ELR (cell line): ENCODE measurements around the gene APEH.

ENCODE experiments used
- DNase-seq: peaks from one replicate; pipeline ENCODE4 v3.0.0-alpha.2; 2015; ENCODE audit warnings: low read depth

The APEH gene

DNA sequence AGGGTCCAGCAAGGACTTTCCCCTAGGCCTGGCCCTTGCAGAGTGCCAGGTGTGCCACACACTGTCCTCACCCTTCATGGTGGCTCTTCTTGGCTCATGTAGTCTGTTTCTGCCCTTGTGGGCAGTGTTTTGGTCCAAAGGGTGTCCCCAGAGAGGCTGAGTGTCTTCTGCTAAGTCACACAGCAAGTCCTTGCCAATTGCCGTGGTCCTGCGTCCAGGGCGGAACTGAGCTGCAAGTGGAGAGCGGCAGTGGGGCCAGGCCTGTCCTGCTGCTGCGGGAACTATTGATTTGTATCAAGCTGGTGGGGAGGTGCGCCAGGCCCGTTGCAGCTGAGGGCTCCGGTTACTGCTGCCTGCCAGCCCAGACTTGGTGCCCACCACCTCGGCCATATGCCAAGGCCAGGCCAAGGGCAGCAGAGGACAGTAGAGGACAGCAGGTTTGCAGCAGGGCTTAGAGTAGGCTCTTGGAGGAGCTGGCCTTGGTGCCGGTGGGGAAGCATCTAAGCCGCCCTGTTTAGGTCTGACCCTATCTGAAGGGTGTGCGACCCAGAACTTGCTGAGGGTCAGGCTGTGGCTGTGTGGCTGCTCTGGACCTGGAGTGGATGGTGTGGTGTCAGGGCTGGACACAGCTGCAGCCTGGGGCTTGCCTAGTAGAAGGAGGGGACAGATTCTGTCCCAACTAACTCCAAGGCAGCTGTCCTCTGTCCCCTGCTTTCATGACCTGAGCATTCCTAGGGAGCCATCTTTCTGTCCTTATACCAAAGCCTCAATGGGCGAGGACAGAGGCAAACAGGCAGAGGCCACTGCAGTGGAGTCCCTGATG is 40.8 kb downstream of the APEH start:
- no peak for DNase-seq

DNA sequence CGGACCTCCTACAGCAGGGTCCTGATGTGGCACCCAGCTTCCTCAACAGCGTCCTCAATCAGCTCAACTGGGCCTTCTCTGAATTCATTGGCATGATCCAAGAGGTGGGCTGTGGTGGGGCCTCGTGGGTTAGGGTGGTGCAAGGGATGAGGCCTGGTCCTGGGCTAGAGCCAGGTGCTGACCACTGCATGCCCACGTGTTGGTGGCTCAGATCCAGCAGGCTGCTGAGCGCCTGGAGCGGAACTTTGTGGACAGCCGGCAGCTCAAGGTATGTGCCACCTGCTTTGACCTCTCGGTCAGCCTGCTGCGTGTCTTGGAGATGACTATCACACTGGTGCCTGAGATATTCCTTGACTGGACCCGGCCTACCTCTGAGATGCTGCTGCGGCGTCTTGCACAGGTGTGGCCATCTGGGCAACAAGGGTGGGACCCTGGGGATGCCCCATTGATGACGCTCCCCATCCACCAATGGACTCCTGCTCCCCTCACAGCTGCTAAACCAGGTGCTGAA is 41.5 kb downstream of the APEH start:
- DNase-seq, result no peak

DNA sequence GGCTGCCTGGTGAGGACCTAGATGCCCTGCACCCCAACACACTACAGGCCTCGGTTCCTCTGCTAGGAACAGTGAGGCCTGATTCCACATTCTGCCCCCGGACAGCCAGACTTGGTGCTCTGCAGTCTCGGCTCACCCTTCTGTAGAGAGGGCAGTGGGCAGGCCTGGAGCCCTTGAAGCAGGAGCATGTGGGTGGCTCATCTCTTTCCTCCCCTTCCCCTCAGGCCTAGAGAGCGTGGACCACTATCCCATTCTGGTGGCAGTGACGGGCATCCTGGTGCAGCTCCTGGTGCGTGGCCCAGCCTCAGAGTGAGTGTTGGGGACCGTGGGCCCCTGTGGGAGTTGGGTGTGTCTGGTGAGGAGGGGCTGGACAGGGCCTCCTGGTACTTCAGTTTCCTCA is 42.0 kb downstream of the APEH start:
- DNase-seq, result no peak

DNA sequence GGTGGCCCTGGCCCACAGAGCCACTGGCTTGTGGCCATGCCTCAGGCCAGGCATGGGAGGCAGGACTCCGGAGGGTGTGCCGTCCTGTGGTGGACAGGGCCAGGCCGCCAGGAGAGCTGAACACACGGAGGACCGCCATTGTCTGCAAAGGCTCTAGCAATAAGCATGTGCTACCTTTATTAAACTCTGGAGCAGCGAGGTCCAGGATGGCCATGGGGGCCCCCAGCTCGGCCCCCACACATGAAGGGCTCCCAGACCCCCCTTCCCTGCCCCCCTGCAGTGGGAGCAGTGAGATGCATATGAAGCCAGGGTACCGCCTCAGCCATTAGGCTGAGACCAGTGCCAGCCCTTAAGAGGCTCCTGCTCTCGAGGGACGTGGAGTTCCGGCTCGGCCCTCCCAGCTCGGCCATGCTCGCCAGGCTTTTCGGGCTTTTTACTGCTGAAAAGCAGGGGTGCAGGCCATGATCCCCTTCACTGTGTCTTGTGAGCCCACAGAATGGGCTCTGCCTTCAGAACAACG is 42.6 kb downstream of the APEH start:
- no peak for DNase-seq

DNA sequence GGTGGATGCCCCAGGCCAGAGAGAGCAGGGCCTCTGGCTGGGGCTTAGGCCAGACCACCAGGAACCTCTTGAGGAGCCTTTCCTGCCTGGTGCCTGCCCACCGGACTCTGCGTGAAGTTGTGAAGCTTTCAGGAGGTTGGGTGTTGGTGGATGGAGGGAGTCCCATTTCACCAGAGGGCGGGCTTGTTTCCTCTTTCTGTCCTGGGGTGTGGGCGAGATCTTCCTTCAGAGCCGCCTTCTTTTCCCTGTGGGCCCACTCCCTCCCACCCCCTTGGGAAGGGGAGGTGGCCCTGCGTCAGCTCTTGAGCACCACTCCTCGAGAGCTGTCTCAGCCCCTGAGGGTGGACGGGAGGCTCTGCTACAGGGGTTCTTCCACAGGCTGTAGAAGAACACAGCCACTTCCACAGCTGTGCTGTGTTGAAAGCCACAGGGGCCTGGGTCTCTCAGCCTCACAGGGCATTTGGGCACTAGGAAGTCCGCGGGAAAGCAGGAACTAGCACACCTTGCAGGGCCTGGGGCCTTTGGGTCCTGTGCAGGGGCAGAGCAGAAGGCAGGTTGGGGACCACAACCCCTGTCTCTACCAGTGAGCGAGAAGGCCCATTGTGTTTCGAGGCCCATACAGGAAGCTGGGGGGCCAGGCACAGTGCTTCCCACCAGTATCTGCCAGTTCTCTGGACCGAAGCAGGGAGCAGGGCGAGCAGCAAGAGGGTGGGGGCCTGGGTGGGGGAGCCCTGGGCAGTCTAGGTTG is 43.2 kb downstream of the APEH start:
- DNase-seq, result no peak

DNA sequence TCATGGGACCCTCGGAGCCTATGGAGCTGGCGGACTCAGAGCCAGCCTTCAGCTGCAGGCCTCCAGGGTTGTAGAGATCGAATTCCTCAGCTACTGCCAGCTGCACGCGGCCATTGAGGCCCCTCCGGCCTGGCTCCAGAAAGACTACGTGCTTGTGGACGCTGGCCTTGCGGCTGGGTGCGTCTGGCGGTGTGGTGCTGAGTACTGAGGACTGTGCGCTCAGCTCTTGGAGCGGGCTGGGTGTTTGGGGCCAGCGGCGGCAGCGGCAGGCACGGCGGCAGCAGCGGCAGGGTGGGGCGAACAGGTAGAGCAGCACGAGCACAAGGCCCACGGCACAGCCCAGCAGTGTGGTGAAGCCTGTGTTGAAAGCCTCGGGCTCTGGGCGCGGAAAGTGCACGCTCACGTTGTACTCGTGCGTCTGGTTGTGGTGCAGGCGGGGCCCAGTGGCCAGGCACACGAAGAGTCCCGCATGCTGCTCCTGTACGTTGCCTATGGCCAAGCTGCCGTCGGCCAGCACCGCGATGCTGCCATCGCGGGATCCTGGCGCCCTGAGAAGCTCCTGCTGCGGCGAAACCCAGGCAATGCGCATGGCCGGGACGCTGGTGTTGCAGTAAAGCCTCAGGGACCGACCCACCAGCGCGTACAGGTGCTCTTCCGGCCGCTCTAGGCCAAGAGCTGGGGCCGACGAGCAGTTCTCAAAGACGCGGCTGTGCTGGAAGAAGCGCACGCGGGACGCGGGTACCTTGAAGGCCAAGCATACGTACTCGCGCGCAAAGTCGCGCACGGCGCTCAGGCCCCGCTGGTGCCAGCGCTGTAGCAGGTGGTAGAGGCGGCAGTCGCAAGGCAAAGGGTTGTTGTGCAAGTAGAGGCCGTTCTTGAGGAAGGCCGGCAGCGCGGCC is 44.1 kb downstream of the APEH start:
- no peak for DNase-seq

DNA sequence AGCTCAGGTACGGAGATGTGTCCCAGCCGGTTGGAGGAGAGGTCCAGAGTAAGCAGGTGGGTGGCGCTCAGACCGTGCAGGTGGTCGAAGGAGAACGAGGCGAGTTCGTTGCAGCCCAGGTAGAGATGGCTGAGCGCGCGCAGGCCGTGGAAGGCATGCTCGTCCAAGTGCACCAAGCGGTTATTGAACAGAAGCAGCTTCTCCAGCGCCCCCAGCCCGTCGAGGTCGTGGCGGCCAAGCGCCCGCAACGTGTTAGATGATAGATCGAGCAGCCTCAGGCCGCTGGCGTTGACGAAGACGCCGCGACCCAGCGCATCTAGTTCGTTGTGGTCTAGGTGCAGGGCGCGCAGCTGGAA is 44.7 kb downstream of the APEH start:
- no peak for DNase-seq

DNA sequence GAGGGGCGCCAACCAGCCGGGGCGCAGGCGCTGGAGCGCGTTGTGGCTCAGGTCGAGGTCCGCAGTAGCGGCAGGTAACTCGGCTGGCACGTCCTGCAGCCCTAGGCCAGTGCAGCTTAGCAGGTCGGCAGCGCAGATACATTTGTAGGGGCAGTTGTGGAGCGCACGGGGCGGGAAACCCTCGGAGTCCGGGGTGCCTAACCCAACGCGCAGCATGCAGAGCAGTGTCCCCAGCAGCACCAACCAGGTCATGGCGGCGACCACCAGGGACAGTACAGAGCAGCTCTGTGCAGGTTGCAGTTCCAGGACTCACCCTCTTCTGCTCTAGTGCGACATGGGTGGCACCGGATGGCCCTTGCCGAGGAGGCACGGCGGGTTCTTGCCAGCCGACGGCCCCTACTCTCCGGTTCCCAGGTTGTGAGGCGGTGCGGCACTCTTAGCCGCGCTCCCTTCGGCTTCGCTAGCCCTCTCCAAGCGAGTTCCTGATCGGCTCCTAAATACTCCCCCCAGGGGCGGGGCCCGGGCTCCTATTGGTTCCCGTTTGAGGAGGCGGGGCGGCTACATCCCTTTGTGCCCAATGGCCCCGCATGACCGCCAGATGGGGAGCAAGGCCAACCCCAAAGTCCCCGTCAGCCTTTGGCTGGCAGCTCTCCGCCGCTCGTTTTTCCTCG is 45.2 kb downstream of the APEH start, which contains the start of gene AMIGO3:
Gene AMIGO3, minus strand, starts transcription at position 471 of the 671 bp plus-strand sequence. Its CDS starts 219 bp downstream, at position 252.
- peak; percentile 95 for DNase-seq

DNA sequence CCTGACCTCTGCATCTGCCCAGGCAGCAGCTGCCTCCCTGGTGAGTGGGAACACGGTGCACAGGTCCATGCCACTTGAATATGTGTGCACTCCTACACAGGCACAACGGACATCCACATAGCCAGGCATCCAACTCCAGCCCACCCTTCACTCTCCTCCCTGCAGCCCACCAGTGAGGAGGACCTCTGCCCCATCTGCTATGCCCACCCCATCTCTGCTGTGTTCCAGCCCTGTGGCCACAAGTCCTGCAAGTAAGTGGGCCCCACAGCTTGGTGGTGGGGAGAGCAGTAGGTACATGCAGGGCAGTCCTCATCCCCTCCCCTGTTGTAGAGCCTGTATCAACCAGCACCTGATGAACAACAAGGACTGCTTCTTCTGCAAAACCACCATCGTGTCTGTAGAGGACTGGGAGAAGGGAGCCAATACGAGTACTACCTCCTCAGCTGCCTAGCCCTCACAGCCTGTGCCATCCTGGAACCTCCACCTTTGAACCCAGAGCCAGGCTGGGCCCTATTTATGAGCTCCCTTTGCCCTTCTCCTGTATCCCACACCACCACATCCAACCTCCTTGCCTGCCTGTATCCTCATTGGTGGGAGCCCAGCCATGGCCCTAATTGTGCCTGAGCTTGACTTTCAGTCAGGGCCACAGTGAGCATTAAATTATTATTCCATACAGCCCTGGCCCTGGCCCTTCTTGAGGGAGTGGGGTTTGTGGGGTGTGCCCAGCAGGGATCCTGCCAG is 46.9 kb downstream of the APEH start:
- DNase-seq, result no peak

DNA sequence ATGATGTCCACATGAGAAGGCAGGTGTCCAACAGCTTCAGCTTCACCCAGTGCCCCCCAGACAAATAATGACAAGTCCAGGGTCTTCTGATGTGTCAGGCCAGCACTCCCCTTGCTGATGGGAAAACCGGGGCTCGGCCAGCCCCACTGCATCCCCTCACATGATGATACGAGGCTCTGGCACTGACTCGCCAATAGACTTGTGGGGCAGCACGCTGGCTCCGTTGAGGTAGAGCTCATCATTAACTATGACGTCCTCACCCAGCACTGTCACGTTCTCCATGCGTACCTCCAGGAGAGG is 47.4 kb downstream of the APEH start:
- no peak for DNase-seq

DNA sequence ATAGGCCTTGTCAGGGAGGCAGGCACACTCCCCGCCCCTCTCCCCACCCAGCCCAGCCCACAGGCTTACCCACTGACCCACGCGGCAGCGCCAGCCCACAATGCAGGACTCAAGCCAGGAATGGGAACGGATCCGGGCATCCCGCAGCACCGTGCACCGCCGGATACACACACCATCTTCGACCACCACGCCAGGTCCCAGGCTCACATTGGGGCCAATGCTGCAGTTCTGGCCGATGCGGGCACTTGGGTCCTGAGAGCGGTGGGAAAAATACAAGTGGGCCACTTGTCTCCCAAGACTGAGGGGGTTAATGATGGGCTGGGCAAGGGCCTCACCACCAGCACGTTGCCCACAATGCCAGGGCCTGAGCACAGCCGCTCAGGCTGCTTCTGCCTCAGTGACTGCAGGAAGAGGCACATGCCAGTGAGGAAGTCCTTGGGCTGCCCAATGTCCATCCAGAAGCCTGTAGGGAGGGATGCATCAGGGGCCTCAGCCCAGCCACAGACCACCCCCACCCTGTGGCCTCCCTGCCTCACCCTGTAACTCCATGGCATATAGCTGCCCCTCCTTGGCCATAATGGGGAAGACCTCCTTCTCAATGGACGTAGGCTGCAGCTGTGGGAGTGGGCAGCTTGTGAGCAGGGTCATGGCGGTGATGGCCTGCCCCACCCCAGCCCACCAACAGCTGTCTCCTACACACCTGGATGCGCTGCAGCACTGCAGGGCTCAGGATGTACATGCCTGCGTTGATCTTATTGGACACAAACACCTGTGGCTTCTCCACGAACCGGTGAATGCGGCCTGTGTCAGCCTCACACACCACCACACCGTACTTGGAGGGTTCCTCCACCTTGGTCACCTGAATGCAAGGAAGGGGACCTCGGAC is 48.0 kb downstream of the APEH start:
- no peak for DNase-seq

DNA sequence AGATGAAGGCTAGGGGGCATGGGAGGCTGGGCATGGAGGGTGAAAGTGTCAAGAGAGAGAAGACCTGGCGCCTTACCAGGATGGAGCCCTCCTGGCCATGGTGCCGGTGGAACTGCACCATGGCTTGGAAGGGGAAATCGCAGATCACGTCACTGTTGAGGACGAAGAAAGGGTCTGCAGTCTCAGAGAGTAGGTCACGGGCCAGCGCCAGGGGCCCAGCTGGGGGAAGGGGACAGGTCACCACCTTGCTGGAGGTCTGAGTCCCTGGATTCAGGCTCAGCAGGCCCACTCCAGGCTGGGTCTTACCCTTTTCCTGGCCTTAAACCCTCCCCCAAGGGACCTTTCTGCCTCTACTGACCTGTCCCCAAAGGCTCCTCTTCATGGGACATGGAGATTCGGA is 48.7 kb downstream of the APEH start:
- DNase-seq, result no peak

DNA sequence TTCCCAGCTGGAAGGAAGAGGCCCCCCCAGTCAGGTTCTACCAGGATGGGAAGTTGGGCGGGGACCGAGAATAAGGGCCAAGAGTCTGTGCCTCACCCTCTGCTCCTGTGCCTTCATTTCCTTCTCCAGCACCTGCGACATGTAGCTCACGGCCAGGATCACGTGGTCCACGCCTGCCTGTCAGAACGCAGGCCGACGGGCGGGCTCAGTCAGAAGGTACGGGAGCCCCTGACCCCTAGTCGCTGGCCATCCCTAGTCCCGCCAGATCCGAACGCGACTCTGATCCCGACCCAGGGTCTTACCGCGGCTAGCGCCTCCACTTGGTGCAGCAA is 49.1 kb downstream of the APEH start:
- peak; percentile 60 for DNase-seq

DNA sequence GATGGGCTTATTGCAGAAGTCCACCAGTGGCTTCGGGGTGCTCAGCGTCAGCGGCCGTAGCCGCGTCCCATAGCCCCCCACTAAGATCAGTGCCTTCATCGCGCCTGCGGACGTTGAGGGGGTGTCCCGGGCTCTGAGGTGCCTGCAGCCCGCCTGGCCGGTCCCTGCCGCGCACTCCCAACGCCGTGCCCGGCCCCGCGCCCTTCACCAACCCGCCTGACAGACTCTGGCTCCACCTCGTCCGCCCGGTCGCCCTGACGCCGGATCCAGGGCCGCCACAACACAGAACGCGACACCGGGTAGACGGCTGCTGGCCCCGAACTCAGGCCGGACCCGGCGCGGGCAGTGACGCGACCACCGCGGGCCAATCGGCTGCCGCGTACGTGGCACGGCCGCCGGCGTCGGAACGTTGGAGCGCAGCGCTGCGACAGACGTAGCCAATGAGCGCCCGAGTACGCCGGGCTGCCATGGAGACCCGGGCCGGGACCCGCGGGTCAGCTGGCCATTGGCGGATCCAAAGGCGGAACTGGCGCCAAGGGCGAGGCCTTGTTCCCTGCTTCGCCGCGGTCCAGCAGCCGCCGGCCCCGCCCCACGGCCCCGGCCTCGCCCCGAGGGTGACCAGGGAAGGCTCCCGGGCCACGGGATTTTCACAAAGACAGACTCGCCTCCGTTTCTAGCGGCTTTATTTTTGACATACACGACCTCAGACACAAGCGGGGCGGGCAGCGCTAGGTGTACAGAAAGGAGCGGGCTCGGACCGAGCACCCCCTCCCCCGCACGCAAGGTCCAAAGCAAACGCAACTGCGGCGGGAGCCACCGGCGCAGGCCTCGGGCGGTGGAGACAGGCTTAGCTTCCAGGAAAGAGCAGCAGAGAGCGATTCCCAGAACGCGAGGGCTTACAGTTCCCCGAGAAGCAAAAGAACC is 49.7 kb downstream of the APEH start, which contains the start of gene GMPPB:
Gene GMPPB, minus strand, starts transcription at position 324 of the 924 bp plus-strand sequence. Its CDS starts 225 bp downstream, at position 99.
- peak; percentile 97 for DNase-seq

DNA sequence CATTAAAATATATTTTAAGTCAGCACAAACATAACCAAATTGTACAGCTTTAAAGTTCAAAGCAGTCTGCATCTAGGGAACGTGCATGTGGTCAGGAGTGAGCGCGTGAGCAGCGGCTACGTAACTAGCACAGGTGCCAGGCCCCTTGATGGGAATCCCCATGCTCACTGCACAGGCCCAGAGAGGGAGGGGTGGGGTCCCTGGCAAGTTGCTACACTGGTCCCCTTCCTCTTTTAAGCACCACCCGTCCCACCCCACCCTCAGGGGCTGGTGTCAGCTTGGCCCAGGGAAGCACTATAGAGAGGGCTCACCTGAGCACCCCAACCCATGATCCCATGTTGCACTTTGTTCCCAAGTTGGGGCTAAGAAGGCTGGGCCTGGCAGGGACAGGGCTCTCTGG is 50.4 kb downstream of the APEH start:
- no peak for DNase-seq

DNA sequence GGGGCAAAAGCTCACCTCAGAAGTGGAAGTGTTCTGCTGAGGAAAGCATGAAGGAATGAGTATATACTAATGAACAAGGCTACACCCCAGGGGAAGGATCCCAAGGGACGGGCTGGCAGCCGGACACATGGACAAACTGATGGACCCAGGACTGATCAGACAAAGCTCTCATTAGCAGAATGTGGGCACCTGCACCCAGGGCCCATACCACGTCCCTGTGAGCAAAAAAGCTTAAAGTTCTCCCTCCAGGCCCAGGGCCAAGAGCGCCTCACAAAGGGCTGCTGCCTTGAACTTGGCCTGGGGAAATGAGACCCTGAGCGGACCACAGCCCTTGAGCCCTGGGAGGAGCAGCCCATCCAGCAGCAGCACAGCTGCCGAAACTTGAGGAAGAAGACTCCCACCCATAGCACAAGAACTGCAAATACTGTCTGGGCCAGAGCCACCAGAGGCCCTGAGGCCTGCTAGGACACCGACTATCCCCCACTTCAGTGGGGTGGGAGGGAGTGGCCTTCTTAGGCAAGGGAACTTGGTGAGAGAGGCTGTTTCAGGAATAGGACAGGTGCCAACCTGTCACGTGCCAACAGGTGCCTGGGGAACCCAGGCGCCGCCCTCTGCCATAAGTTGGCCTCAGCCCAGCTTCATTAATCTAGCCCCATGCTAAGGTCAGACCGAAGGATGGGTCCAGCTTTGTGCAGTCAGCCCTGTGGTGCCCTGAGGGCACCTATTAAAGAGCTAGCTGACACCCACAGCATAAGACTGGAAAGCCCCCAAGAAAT is 51.9 kb downstream of the APEH start:
- DNase-seq, result no peak

DNA sequence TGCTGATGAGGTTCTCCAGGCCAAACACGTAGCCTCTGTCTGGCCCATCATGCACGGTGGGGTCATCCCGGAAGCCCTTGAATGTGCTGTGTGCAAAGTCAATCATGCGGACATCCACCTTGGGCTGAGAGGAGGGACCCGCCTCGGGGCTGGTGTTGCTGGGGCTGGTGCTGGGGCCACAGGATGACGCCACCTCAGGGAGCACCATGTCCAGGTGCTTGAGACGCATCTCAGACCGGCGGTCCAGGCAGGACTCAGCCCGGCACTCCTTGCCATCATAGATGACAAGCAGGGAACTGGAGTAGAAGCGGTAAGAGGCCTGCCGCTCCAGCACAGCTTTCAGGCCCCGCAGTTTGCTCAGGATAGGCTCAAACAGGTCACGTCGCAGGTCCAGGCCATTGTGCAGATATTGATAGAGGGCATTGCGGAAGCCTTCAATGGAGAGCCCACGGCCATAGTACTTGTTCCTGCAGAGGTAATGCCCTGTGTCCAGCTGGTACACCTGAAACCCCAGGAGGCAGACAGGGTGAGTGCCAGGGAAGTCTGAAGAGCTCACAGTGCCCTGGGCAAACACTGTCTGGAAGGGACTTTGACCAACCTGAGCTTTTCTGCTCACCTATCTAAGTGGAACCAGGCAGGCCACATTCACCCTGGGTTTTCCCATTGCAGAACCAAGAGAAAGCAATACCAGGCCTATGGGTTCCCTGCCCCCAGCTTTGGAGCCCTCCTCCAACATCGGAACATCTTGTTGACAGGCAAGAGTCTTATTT is 53.2 kb downstream of the APEH start:
- DNase-seq, result no peak
